ENCODE data around the gene PSAP.
"Not testable (repeated sequence)": the region's sequence is repeated elsewhere in the genome, so short reads cannot be mapped to it uniquely, and the experiment has no call there.

DNA sequence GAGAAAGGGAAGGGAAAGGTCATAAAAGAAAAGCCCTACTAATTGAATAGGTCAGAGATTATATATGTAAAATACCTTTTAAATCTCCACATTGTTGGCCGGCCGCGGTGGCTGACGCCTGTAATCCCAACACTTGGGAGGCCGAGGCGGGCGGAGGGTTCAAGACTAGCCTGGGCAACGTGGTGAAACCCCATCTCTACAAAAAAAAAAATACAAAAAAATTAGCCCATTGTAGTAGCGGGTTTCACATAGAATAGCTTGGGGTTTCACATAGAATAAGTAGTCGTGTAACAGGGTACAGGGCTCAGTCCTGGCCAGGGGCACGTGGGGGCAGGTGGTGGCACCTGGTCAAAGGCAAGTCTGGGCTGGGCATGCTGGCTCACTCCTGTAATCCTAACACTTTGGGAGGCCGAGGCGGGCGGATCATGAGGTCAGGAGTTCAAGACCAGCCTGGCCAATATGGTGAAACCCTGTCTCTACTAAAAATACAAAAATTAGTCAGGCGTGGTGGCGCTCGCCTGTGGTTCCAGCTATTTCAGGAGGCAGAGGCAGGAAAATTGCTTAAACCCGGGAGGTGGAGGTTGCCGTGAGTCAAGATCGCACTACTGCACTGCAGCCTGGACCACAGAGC lies 529 bp upstream of the PSAP start:
- not testable (repeated sequence) for TF ChIP-seq GABPA (IDR thresholded peaks at IDR 0.05 in 1 of 2, conservative IDR thresholded peaks at IDR 0.05 in 1 of 2); RAD21 (IDR thresholded peaks at IDR 0.05); JUND (IDR thresholded peaks at IDR 0.05); TAF1 (conservative IDR thresholded peaks at IDR 0.05); YY1 (IDR thresholded peaks at IDR 0.05)
- TF ChIP-seq, protein P1, sequence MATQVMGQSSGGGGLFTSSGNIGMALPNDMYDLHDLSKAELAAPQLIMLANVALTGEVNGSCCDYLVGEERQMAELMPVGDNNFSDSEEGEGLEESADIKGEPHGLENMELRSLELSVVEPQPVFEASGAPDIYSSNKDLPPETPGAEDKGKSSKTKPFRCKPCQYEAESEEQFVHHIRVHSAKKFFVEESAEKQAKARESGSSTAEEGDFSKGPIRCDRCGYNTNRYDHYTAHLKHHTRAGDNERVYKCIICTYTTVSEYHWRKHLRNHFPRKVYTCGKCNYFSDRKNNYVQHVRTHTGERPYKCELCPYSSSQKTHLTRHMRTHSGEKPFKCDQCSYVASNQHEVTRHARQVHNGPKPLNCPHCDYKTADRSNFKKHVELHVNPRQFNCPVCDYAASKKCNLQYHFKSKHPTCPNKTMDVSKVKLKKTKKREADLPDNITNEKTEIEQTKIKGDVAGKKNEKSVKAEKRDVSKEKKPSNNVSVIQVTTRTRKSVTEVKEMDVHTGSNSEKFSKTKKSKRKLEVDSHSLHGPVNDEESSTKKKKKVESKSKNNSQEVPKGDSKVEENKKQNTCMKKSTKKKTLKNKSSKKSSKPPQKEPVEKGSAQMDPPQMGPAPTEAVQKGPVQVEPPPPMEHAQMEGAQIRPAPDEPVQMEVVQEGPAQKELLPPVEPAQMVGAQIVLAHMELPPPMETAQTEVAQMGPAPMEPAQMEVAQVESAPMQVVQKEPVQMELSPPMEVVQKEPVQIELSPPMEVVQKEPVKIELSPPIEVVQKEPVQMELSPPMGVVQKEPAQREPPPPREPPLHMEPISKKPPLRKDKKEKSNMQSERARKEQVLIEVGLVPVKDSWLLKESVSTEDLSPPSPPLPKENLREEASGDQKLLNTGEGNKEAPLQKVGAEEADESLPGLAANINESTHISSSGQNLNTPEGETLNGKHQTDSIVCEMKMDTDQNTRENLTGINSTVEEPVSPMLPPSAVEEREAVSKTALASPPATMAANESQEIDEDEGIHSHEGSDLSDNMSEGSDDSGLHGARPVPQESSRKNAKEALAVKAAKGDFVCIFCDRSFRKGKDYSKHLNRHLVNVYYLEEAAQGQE (IDR thresholded peaks at IDR 0.05) = not testable (repeated sequence)
- TF ChIP-seq, protein P2, sequence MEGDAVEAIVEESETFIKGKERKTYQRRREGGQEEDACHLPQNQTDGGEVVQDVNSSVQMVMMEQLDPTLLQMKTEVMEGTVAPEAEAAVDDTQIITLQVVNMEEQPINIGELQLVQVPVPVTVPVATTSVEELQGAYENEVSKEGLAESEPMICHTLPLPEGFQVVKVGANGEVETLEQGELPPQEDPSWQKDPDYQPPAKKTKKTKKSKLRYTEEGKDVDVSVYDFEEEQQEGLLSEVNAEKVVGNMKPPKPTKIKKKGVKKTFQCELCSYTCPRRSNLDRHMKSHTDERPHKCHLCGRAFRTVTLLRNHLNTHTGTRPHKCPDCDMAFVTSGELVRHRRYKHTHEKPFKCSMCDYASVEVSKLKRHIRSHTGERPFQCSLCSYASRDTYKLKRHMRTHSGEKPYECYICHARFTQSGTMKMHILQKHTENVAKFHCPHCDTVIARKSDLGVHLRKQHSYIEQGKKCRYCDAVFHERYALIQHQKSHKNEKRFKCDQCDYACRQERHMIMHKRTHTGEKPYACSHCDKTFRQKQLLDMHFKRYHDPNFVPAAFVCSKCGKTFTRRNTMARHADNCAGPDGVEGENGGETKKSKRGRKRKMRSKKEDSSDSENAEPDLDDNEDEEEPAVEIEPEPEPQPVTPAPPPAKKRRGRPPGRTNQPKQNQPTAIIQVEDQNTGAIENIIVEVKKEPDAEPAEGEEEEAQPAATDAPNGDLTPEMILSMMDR (IDR thresholded peaks at IDR 0.05; ENCODE audit: low read depth, low read length, missing input control) = not testable (repeated sequence)
- TF ChIP-seq, protein P3, sequence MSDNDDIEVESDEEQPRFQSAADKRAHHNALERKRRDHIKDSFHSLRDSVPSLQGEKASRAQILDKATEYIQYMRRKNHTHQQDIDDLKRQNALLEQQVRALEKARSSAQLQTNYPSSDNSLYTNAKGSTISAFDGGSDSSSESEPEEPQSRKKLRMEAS (IDR thresholded peaks at IDR 0.05) = not testable (repeated sequence)
- TF ChIP-seq, protein P4, sequence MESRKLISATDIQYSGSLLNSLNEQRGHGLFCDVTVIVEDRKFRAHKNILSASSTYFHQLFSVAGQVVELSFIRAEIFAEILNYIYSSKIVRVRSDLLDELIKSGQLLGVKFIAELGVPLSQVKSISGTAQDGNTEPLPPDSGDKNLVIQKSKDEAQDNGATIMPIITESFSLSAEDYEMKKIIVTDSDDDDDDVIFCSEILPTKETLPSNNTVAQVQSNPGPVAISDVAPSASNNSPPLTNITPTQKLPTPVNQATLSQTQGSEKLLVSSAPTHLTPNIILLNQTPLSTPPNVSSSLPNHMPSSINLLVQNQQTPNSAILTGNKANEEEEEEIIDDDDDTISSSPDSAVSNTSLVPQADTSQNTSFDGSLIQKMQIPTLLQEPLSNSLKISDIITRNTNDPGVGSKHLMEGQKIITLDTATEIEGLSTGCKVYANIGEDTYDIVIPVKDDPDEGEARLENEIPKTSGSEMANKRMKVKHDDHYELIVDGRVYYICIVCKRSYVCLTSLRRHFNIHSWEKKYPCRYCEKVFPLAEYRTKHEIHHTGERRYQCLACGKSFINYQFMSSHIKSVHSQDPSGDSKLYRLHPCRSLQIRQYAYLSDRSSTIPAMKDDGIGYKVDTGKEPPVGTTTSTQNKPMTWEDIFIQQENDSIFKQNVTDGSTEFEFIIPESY (IDR thresholded peaks at IDR 0.05) = not testable (repeated sequence)

All from liver (tissue), 3 donors.